Diencephalon (tissue), 1 donor: ENCODE measurements around the gene BRCA2. TPM values are rescaled to one million over a fixed set of nuclear protein-coding genes. Genes with fewer than 3 reads are reported as not detected.

Source experiments
- small RNA-seq: library from RNA; depleted of rRNA; stranded (forward); fragments of <200 nt; gene quantifications from one replicate; pipeline ENCODE3, GENCODE V24; 2014
- total RNA-seq: library from RNA; depleted of rRNA; stranded (reverse); fragments of >200 nt; gene quantifications from one replicate; pipeline ENCODE4 v1.2.3, GENCODE V29; 2014

Gene BRCA2
- total RNA-seq, result 4.6 TPM

GRCh38 chr13:32315238-32316027 is at the start of gene BRCA2, which contains the start of gene ZAR1L:
Gene BRCA2, plus strand, starts transcription at chr13:32315508. Its CDS starts 953 bp downstream, at chr13:32316461.
Gene ZAR1L, minus strand, starts transcription at chr13:32315363. Its CDS starts 3,438 bp downstream, at chr13:32311925.

GRCh38 chr13:32427852-32428580 is 112.7 kb downstream of the BRCA2 start, which contains the start of gene N4BP2L1:
Gene N4BP2L1, minus strand, starts transcription at chr13:32428130. Its CDS starts 48 bp downstream, at chr13:32428082.

Small RNA genes within 50 kb of the gene (small RNA-seq; reads per million reads assigned to genes)
- gene RF00190, result not detected

Other genes with a start within 250 kb of the BRCA2 start
- gene ZAR1L, start 145 bp upstream of the BRCA2 start, total RNA-seq, result not detected
- gene N4BP2L1, start 112.6 kb downstream of the BRCA2 start, total RNA-seq, result 13.8 TPM
- 212 TPM for gene N4BP2L2, start 223.3 kb downstream of the BRCA2 start, total RNA-seq